HL-60 (cell line): ENCODE data around the gene DMD.

Source experiments
- DNase-seq, 2 experiments: peaks; one replicate each; pipeline ENCODE4 v3.0.0-alpha.2; 2010 to 2020; ENCODE audit warnings: low read depth in 1 of 2, low spot score in 1 of 2
- H3K27ac ChIP-seq: fragments of 250-450 bp; sonication (Bioruptor Pico); replicated peaks from 2 replicates; pipeline ENCODE4 v1.5.1; 2020; ENCODE audit warnings: mild to moderate bottlenecking, moderate library complexity
- H3K27me3 ChIP-seq: fragments of 250-450 bp; sonication (Bioruptor Pico); 2 replicates; pipeline ENCODE4 v1.5.1; 2021; ENCODE audit warnings: mild to moderate bottlenecking, moderate library complexity; ENCODE audit not compliant: insufficient read depth, poor library complexity, severe bottlenecking
- H3K4me3 ChIP-seq: replicated peaks from 2 replicates; pipeline ENCODE4 v1.5.1; 2011; ENCODE audit warnings: mild to moderate bottlenecking, control low read depth, low read length; ENCODE audit not compliant: insufficient read depth
- GABPA ChIP-seq: IDR thresholded peaks from 2 replicates; pipeline ENCODE4 v1.6.1; 2012; ENCODE audit warnings: low read depth
- POLR2AphosphoS5 ChIP-seq: IDR thresholded peaks from 2 replicates; pipeline ENCODE4 v1.6.1; 2012; ENCODE audit warnings: low read depth
- SPI1 ChIP-seq: IDR thresholded peaks from 2 replicates; pipeline ENCODE4 v1.6.1; 2012; ENCODE audit warnings: low read depth, mild to moderate bottlenecking, borderline replicate concordance
- TF ChIP-seq, protein P1 (sequence below): IDR thresholded peaks from 2 replicates; pipeline ENCODE4 v1.6.1; 2012; ENCODE audit warnings: low read depth; ENCODE audit not compliant: insufficient replicate concordance
- TF ChIP-seq, protein P2 (sequence below): IDR thresholded peaks from one replicate; pipeline ENCODE4 v1.5.1; 2011; ENCODE audit warnings: low read length, control low read depth, inconsistent platforms; ENCODE audit not compliant: insufficient read depth

DMD gene

DNA sequence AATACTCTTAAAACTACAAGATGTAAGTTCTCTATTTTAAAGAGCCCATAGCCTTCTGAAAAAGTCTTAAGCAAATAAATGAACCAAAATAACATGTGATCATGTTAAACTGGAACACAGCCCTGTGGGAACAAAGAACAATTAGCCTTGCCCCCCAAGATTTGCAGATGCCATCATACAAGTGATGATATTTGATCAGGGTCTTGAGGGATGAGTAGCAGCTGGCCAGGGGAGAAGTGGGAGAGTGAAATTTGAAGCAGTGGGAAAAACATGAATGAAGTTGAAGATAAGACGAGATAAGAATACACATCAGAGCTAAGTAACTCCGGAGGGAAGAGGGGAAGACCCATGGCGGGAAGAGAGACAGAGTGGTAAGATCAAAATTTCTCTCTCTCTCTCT lies 1689.4 kb downstream of the DMD start:
- Histone ChIP-seq H3K27ac (no peak overlapping the region), H3K27me3 (no peaks in the 10 kb centered on the region), H3K4me3 (no peak overlapping the region)
- TF ChIP-seq SPI1 (no peak), GABPA (no peak), POLR2AphosphoS5 (no peak)
- TF ChIP-seq, protein P1, sequence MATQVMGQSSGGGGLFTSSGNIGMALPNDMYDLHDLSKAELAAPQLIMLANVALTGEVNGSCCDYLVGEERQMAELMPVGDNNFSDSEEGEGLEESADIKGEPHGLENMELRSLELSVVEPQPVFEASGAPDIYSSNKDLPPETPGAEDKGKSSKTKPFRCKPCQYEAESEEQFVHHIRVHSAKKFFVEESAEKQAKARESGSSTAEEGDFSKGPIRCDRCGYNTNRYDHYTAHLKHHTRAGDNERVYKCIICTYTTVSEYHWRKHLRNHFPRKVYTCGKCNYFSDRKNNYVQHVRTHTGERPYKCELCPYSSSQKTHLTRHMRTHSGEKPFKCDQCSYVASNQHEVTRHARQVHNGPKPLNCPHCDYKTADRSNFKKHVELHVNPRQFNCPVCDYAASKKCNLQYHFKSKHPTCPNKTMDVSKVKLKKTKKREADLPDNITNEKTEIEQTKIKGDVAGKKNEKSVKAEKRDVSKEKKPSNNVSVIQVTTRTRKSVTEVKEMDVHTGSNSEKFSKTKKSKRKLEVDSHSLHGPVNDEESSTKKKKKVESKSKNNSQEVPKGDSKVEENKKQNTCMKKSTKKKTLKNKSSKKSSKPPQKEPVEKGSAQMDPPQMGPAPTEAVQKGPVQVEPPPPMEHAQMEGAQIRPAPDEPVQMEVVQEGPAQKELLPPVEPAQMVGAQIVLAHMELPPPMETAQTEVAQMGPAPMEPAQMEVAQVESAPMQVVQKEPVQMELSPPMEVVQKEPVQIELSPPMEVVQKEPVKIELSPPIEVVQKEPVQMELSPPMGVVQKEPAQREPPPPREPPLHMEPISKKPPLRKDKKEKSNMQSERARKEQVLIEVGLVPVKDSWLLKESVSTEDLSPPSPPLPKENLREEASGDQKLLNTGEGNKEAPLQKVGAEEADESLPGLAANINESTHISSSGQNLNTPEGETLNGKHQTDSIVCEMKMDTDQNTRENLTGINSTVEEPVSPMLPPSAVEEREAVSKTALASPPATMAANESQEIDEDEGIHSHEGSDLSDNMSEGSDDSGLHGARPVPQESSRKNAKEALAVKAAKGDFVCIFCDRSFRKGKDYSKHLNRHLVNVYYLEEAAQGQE, result no peak
- TF ChIP-seq, protein P2, sequence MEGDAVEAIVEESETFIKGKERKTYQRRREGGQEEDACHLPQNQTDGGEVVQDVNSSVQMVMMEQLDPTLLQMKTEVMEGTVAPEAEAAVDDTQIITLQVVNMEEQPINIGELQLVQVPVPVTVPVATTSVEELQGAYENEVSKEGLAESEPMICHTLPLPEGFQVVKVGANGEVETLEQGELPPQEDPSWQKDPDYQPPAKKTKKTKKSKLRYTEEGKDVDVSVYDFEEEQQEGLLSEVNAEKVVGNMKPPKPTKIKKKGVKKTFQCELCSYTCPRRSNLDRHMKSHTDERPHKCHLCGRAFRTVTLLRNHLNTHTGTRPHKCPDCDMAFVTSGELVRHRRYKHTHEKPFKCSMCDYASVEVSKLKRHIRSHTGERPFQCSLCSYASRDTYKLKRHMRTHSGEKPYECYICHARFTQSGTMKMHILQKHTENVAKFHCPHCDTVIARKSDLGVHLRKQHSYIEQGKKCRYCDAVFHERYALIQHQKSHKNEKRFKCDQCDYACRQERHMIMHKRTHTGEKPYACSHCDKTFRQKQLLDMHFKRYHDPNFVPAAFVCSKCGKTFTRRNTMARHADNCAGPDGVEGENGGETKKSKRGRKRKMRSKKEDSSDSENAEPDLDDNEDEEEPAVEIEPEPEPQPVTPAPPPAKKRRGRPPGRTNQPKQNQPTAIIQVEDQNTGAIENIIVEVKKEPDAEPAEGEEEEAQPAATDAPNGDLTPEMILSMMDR, result no peak
- DNase-seq, result no peak

DNA sequence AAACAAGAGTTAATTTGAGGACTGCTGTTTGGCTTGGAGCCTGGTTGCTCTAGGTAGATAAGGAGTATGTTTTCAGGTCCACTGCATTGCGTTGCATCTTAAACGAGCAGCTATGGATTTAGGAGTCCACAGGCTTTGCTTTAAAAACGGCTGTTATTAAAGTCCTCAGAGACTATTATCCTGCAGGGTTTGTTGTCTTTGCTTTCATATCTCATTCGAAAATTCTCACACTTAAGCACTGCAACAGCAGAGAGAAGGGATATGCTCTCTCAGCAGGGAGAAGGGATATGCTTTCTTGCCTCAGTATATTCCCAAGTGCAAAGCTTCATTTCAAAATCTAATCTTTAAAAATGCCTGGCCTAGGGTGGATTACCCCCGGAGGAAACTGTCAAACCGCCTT lies 1694.8 kb downstream of the DMD start:
- no peaks in the 10 kb centered on the region for H3K27me3 ChIP-seq
- H3K27ac ChIP-seq, result no peak overlapping the region
- no peak for DNase-seq
- no peak overlapping the region for H3K4me3 ChIP-seq
- TF ChIP-seq, protein P2, result no peak
- TF ChIP-seq SPI1 (no peak), POLR2AphosphoS5 (no peak), GABPA (no peak)
- TF ChIP-seq, protein P1, result no peak

DNA sequence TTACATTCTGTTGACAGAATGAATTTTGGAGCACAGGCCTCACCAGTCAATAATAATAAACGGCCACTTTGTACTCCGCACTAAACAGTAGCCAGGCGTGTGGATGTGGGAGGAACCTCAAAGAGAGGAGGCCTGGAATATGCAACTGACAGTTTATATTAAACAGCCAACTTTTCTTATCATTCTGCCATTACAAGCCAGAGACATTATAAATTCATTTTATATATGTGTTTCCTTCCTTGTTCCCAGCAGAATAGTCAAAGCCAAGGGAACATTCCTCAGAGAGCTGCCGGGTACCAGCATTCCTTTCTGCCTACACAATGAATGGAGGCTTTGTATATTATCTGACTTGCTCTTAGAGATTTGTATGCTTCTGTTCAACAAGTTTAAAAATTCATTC lies 1703.0 kb downstream of the DMD start:
- TF ChIP-seq, protein P1, result no peak
- TF ChIP-seq SPI1 (no peak), GABPA (no peak), POLR2AphosphoS5 (no peak)
- TF ChIP-seq, protein P2, result no peak
- H3K4me3 ChIP-seq, result no peak overlapping the region
- no peak overlapping the region for H3K27ac ChIP-seq
- DNase-seq, result no peak
- H3K27me3 ChIP-seq, result no peaks in the 10 kb centered on the region
